HL-60 (cell line): ENCODE data around the gene HPGD.

Experiments
- CTCF ChIP-seq: IDR thresholded peaks from one replicate; pipeline ENCODE4 v1.5.1; 2011; ENCODE audit warnings: low read length, control low read depth, inconsistent platforms; ENCODE audit not compliant: insufficient read depth
- GABPA ChIP-seq: IDR thresholded peaks from 2 replicates; pipeline ENCODE4 v1.6.1; 2012; ENCODE audit warnings: low read depth
- POLR2AphosphoS5 ChIP-seq: IDR thresholded peaks from 2 replicates; pipeline ENCODE4 v1.6.1; 2012; ENCODE audit warnings: low read depth
- REST ChIP-seq: IDR thresholded peaks from 2 replicates; pipeline ENCODE4 v1.6.1; 2012; ENCODE audit warnings: low read depth; ENCODE audit not compliant: insufficient replicate concordance
- SPI1 ChIP-seq: IDR thresholded peaks from 2 replicates; pipeline ENCODE4 v1.6.1; 2012; ENCODE audit warnings: low read depth, mild to moderate bottlenecking, borderline replicate concordance

- TF ChIP-seq CTCF (no peak), POLR2AphosphoS5 (no peak), REST (no peak), GABPA (no peak), SPI1 (no peak)
These were observed 31.8 kb downstream of the HPGD start for GRCh38 chr4:174490451-174490961.
